Measurements from ENCODE around the gene BRAF.
"Not testable (repeated sequence)": the region's sequence is repeated elsewhere in the genome, so short reads cannot be mapped to it uniquely, and the experiment has no call there.

BRAF gene

GRCh38 chr7:140769852-140770251 is 154.9 kb downstream of the BRAF start:
- no peak for DNase-seq (ENCODE audit: low read depth)

DNA sequence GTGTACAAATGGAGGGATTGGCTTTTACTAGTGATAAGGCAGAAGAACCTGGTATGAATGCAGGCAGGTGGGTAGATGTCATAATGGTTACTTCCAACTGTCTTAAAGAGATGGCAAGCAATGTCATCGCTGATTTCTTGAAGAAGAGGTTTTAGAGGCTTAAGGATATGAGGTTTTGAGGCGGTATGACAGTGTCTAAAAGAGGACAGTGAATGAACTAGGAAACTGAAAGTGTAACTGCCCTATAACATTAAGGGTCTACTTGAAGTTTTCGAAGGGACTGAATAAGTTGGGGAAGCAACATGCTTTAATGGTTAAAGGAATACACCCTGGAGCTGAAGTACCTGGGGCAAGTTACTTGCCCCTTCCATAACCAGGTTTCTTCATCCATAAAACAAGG is 157.3 kb downstream of the BRAF start:
- DNase-seq (ENCODE audit: low read depth), result no peak

DNA sequence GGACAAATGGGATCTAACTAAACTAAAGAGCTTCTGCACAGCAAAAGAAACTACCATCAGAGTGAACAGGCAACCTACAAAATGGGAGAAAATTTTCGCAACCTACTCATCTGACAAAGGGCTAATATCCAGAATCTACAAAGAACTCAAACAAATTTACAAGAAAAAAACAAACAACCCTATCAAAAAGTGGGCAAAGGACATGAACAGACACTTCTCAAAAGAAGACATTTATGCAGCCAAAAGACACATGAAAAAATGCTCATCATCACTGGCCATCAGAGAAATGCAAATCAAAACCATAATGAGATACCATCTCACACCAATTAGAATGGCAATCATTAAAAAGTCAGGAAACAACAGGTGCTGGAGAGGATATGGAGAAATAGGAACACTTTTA is 159.3 kb downstream of the BRAF start:
- DNase-seq (ENCODE audit: low read depth), result not testable (repeated sequence)

- not testable (repeated sequence) for DNase-seq (ENCODE audit: low read depth)
These were observed 161.6 kb downstream of the BRAF start for GRCh38 chr7:140763166-140763565.

- not testable (repeated sequence) for DNase-seq (ENCODE audit: low read depth)
These were observed 163.4 kb downstream of the BRAF start for GRCh38 chr7:140761375-140761774.

- no peak for DNase-seq (ENCODE audit: low read depth)
These were observed 170.2 kb downstream of the BRAF start for GRCh38 chr7:140754506-140754905.

GRCh38 chr7:140752533-140752932 is 172.2 kb downstream of the BRAF start:
- no peak for DNase-seq (ENCODE audit: low read depth)

DNA sequence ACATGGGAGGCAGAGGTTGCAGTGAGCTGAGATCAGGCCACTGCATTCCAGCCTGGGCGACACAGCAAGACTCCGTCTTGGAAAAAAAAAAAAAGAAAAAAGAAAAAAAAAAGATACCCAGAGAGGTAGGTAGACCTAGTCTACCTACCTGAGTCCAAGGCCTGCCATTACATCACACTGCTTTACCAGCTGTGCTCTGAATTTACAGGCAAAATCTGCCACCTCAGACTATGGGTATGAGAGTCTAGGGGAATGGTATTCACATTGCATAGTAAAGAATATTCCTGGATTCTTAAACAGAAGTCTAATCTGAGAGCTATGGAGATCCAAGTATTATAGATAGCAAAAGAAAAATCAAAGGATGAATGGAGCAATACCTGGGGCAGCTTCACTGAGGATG is 178.0 kb downstream of the BRAF start:
- DNase-seq (ENCODE audit: low read depth), result no peak

GRCh38 chr7:140745266-140746058 is 179.3 kb downstream of the BRAF start:
- no peak for DNase-seq (ENCODE audit: low read depth)

- no peak for DNase-seq (ENCODE audit: low read depth)
These were observed 180.7 kb downstream of the BRAF start for GRCh38 chr7:140744005-140744404.

DNA sequence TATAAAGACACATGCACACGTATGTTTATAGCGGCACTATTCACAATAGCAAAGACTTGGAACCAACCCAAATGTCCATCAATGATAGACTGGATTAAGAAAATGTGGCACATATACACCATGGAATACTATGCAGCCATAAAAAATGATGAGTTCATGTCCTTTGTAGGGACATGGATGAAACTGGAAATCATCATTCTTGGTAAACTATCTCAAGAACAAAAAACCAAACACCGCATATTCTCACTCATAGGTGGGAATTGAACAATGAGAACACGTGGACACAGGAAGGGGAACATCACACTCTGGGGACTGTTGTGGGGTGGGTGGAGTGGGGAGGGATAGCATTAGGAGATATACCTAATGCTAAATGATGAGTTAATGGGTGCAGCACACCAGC is 181.5 kb downstream of the BRAF start:
- not testable (repeated sequence) for DNase-seq (ENCODE audit: low read depth)

DNA sequence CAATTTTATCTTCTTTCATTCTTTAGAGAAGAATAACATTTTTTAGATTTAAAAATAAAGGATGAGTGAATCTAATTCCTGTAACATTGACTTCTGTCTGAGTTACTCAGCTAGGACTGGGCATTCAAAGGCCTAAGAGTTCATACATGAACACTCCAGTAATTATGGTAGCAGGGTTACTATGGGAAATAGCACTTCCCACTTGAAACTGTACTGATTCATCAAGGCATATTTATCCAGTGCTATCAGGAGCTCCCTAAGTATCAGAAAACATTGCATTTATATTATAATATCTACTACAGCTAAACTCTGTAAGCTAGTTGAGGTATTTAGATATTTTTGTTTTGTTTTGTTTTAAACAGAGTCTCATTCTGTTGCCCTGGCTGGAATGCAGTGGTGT is 186.4 kb downstream of the BRAF start:
- no peak for DNase-seq (ENCODE audit: low read depth)

DNA sequence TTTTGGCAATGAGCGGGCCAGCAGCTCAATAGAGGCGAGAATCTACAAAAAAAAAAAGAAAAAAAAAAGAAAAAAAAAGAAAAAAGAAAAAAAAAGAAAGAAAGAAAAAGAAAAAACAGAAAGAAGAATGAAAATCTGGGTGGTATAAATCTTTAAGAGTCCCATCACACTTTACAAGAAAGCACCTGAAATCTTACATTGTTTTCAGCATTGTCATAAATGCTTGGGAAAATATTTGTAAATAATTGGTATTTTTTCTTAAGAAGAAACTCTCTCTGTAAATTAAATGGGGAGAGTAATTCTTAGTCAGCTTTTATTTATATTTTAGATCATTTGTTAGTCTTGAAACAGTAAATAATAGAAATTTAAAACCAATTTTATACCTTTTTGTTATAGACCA is 190.0 kb downstream of the BRAF start:
- DNase-seq (ENCODE audit: low read depth), result no peak

GRCh38 chr7:140734096-140734495 is 190.6 kb downstream of the BRAF start:
- DNase-seq (ENCODE audit: low read depth), result no peak

DNA sequence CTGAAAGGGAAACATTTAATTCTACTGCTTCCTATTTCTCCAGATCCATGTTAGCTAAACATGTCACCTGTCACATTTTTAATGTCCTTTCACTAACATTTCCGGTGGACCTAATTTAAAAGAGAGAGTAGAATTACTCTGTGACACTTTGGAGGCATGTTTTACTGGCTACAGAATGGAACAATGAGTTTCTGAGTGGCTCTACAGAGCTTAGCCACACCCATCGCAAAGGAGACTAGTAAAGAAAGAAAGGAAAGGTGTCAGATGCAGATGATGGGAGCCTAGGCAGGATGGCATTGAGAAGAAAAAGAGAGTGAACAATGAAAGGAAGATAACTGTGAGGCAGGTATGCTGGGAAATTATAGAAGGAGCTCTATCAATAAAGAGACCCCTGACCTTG is 192.3 kb downstream of the BRAF start:
- DNase-seq (ENCODE audit: low read depth), result no peak

GRCh38 chr7:140726281-140726680 is 198.4 kb downstream of the BRAF start:
- no peak for DNase-seq (ENCODE audit: low read depth)

DNA sequence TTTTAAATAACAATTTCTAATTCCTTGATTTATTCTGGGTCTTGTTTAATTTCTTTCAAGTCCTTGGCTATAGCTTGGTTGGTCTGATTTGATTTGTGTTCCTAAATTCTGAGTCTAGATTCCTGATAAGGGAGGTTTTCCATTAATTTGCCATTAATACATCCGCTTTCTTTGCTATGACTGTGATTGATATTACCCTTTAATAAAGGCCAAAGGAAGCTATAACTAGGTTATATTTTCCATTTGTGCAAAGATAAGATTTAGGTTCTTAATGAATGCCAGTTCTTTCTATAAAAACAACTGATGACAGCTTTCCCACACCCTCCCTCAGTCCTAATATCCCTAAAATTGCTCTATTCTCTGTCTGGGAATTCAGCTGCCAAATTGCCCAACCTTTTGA is 200.0 kb downstream of the BRAF start:
- no peak for DNase-seq (ENCODE audit: low read depth)

DNA sequence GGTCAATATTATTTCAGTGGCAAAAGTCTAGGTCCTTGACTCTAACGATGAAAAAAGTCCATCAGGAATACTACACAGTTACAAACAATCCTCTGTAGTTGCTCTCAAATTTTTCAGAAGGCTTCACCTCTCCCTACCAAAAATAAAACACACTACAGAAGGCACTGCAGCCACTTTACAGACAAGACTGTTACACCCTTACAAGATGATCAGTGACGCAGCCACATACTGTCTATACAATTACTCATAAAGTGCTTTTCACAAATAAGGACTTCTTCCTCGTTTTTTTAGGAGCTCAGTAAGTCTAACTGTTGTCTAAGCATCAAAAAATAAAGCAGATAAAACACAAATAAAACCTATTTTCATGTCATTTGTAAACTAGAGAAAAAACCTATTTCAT is 201.2 kb downstream of the BRAF start:
- no peak for DNase-seq (ENCODE audit: low read depth)

DNA sequence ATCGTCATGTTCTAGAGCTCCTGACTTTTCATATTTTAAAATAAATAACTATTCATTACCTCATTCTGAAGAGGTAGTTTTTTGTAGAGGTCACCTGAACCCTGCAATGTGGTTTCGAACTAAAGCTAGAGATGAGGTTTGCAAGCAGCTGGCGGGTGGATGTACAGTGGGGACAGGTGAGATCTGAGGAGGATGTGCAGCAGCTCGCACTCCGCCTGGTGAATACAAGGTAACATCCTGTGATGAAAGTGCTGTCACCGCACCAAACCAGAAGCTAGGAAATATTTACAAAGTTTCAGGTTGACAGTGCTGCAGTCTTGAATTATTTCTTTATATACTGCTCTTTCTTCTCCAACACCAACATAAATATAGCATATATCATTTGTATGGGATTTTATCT is 201.7 kb downstream of the BRAF start:
- DNase-seq (ENCODE audit: low read depth), result no peak

DNA sequence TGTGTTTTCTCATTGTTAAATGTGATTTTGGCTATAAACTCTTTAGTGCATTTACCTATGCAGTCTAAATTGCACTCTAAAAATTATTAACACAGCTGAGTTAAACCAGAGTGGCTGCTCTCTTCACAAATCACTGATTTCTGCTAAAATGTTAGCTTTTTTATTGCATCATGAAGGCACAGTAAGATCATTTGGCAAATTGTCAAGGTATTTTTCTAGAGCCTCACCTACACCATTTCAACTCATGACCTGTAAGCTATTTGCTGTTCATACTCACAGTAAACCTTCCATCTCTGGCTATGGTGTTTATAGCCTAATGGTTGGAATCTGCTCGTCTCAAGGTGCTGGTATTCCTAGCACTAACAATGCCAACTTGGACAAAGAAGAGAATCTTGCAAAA is 202.5 kb downstream of the BRAF start:
- no peak for DNase-seq (ENCODE audit: low read depth)

DNA sequence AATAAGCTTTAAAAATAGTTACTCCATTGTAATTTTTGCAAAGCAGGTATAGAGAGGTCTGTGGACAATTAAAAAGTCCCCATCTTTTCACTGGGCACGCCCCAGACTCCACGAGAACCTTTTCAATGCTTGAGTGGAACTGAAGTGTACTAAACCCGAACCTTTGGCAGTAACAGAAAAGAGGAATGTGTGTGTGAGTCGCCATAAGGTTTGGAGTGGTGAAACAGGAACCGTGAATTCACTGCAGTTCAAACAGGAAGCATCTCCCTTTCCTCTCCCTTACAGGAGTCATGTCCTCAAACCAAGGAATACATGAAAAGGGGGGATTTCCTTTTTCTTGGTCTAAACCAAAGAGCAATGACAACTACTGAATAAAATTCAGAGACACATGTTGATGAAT is 205.0 kb downstream of the BRAF start:
- no peak for DNase-seq (ENCODE audit: low read depth)

GRCh38 chr7:140714331-140715040 is 210.2 kb downstream of the BRAF start:
- DNase-seq (ENCODE audit: low read depth), result no peak

GRCh38 chr7:140712392-140712791 is 212.3 kb downstream of the BRAF start:
- not testable (repeated sequence) for DNase-seq (ENCODE audit: low read depth)

DNA sequence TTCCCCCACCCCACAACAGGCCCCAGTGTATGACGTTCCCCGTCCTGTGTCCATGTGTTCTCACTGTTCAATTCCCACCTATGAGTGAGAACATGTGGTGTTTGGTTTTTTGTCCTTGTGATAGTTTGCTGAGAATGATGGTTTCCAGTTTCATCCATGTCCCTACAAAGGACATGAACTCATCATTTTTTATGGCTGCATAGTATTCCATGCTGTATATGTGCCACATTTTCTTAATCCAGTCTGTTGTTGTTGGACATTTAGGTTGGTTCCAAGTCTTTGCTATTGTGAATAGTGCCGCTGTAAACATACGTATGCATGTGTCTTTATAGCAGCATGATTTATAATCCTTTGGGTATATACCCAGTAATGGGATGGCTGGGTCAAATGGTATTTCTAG is 216.0 kb downstream of the BRAF start:
- DNase-seq (ENCODE audit: low read depth), result not testable (repeated sequence)

Measured in activated T-helper 9 cell treated with anti-CD3 and anti-CD28 coated beads, Interleukin-2, amount 50 U/mL, for 16 hours (primary cell).